Mammary epithelial cell (primary cell): ENCODE data around the gene ARFIP1.

Experiments
- CTCF ChIP-seq, 2 donors: IDR thresholded peaks in 1 of 2; conservative IDR thresholded peaks in 1 of 2; 2 replicates each; pipeline ENCODE4 v1.5.1; 2011 to 2012; ENCODE audit warnings: inconsistent platforms in 2 of 2, low read length in 2 of 2, mild to moderate bottlenecking in 2 of 2, control low read depth in 1 of 2, low read depth in 1 of 2; ENCODE audit not compliant: insufficient read depth in 1 of 2; ENCODE audit errors: extremely low read depth in 1 of 2
- EZH2 ChIP-seq: IDR thresholded peaks from 2 replicates; pipeline ENCODE4 v1.6.1; 2012; ENCODE audit warnings: low read length, inconsistent platforms, borderline replicate concordance

GRCh38 chr4:152803541-152803940 lies 23.8 kb downstream of the ARFIP1 start:
- TF ChIP-seq CTCF (conservative IDR thresholded peaks at IDR 0.05 in 1 of 2, IDR thresholded peaks at IDR 0.05 in 1 of 2; ENCODE audit: extremely low read depth in 1 of 2, insufficient read depth in 1 of 2, low read depth in 1 of 2, low read length in 2 of 2): no peak
- TF ChIP-seq EZH2: no peak
